ENCODE measurements around the gene PLEK2. TPM values are rescaled to one million over a fixed set of nuclear protein-coding genes. Genes with fewer than 3 reads are reported as not detected.

The PLEK2 gene
- total RNA-seq, 4 donors from 2014 or later, result 0.39 to 1.2 TPM; not detected in 2

DNA sequence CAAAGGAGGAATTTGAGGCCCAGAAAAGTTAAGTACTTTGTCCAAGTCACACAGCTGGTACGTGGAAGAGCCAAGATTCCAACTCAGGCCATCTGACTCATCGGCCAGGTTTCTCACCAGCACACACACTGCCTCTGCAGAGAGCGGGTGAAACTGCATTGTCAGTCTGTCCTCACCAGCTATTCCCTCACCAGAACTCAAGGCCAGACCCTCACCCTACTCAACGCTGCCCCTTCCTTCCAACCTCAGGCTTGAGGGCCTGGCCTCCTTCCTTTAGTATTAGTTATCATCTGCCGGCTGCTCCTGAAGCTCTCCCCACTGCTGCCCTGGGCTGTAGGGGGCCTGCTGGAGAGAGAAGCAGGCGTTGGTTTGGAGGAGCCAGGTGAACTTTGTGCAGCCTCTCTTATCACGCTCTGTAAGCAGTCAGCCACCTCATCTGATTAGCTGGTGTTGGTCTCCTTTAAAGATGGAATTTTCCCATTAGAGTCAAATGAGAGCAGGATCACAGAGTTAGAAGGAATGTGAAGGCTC, 16.6 kb upstream of the PLEK2 start:
- Histone ChIP-seq H3K27ac (no peak overlapping the region), H3K9me3 (no peaks in the 10 kb centered on the region), H3K36me3 (no peaks in the 10 kb centered on the region), H3K4me3 (no peak overlapping the region), H3K4me1 (peaks cover 0 to 7% (median 0%) of the 10 kb centered on the region in 4 donors), H3K27me3 (peaks cover 0 to 5% of the 10 kb centered on the region in 2 donors)
- WGBS, 2 donors, result 90 to 92% methylated on average over 7 of the region's 7 CpGs
- no peak for DNase-seq (ENCODE audit: low spot score in 2 of 2)
- TF ChIP-seq, protein P1, sequence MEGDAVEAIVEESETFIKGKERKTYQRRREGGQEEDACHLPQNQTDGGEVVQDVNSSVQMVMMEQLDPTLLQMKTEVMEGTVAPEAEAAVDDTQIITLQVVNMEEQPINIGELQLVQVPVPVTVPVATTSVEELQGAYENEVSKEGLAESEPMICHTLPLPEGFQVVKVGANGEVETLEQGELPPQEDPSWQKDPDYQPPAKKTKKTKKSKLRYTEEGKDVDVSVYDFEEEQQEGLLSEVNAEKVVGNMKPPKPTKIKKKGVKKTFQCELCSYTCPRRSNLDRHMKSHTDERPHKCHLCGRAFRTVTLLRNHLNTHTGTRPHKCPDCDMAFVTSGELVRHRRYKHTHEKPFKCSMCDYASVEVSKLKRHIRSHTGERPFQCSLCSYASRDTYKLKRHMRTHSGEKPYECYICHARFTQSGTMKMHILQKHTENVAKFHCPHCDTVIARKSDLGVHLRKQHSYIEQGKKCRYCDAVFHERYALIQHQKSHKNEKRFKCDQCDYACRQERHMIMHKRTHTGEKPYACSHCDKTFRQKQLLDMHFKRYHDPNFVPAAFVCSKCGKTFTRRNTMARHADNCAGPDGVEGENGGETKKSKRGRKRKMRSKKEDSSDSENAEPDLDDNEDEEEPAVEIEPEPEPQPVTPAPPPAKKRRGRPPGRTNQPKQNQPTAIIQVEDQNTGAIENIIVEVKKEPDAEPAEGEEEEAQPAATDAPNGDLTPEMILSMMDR (IDR thresholded peaks at IDR 0.05), result no peak
- TF ChIP-seq POLR2A (IDR thresholded peaks at IDR 0.05) (no peak), EP300 (IDR thresholded peaks at IDR 0.05) (no peak)

DNA sequence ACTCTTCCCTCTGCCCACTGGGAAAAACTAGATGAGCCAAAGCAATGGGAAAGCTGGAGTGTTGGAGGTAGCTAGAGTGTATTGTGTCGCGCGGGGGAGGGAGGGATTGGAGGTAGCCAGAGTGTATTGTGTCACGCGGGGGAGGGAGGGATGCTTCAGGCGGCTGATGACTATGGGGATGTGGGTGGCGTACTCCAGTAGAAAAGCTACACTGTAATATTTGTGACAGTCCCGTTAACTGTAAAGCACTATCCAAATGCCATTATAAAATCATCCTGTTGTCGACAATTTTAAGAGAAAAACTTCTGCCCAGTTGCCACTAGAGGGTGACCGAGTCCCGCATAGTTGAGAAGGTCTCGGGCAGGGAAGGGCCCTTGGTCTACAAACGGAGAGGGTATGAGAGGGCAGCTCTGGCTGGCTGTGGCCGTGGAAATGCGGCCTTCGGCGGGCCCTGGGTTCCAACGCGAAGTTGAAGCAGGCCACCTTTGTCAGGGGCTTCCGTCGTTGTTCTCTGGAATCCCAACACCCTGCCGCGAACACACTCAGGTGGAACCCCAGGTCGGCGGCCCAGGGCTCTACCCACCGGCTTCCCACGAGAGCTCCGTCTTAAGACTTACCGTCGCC, 15.1 kb upstream of the PLEK2 start:
- H3K4me3 ChIP-seq, result no peak overlapping the region
- H3K27ac ChIP-seq, result no peak overlapping the region
- peaks cover 0 to 7% (median 0%) of the 10 kb centered on the region in 4 donors for H3K4me1 ChIP-seq
- TF ChIP-seq, protein P1 (IDR thresholded peaks at IDR 0.05), result peak; percentile 73 to 86 (median 78)
- TF ChIP-seq POLR2A (IDR thresholded peaks at IDR 0.05), result no peak
- no peaks in the 10 kb centered on the region for H3K9me3 ChIP-seq
- peak; percentile 35 to 61 for DNase-seq (ENCODE audit: low spot score in 2 of 2)
- no peaks in the 10 kb centered on the region for H3K36me3 ChIP-seq
- peaks cover 0 to 5% of the 10 kb centered on the region in 2 donors for H3K27me3 ChIP-seq
- 32 to 34% methylated on average over 30 of the region's 30 CpGs for WGBS, 2 donors

DNA sequence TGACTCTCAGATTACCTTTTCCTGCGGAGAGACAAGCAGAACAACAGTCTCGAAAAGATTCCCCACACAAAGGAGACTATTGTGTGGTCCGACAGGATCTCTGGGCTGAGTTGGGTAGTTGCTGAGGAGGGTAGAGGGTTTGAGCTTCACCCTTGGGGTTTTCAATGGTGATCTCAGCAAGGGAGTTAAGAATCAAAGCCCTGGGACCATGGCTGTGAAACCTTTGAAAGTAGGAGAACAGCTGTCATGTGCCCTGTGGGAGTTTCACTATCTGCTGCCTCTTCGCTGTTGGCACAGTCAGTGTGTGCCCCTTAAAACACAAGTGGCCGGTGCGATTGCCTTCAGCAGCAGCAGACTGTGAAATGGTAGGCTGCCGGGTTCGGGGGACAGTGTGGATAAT, 14.2 kb upstream of the PLEK2 start:
- Histone ChIP-seq H3K27me3 (peaks cover 0 to 5% of the 10 kb centered on the region in 2 donors), H3K27ac (no peak overlapping the region), H3K36me3 (no peaks in the 10 kb centered on the region), H3K4me3 (no peak overlapping the region), H3K9me3 (no peaks in the 10 kb centered on the region), H3K4me1 (peaks cover 0 to 7% (median 0%) of the 10 kb centered on the region in 4 donors)
- 66 to 73% methylated on average over 8 of the region's 8 CpGs for WGBS, 2 donors
- DNase-seq (ENCODE audit: low spot score in 2 of 2), result no peak
- TF ChIP-seq EP300 (IDR thresholded peaks at IDR 0.05) (no peak), POLR2A (IDR thresholded peaks at IDR 0.05) (no peak)
- TF ChIP-seq, protein P1 (IDR thresholded peaks at IDR 0.05), result no peak

DNA sequence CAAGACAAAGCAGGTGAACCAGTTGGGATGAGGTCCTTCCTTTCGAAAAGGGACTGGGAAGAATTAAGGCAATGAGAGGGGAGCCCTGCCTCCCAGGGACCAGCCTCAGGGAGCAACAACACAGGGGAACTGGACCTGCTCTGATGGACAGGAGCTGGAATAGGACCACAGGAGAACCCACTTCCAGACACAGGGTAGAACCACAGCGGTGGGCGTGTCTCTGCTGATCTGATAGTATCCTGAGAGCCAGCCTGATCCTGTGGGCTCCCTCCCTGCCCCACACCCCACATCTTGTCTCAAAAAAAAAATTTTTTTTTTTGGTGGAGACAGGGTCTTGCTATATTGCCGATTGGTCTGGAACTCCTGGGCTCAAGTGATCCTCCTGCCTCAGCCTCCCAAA, 13.6 kb upstream of the PLEK2 start:
- H3K9me3 ChIP-seq, result no peaks in the 10 kb centered on the region
- peaks cover 0 to 5% of the 10 kb centered on the region in 2 donors for H3K27me3 ChIP-seq
- WGBS, 2 donors, result 84 to 88% methylated on average over 4 of the region's 4 CpGs
- no peaks in the 10 kb centered on the region for H3K36me3 ChIP-seq
- DNase-seq (ENCODE audit: low spot score in 2 of 2), result no peak
- no peak for TF ChIP-seq EP300 (IDR thresholded peaks at IDR 0.05)
- no peak for TF ChIP-seq POLR2A (IDR thresholded peaks at IDR 0.05)
- TF ChIP-seq, protein P1 (IDR thresholded peaks at IDR 0.05), result no peak
- no peak overlapping the region for H3K4me3 ChIP-seq
- peaks cover 0 to 7% (median 0%) of the 10 kb centered on the region in 4 donors for H3K4me1 ChIP-seq
- no peak overlapping the region for H3K27ac ChIP-seq

DNA sequence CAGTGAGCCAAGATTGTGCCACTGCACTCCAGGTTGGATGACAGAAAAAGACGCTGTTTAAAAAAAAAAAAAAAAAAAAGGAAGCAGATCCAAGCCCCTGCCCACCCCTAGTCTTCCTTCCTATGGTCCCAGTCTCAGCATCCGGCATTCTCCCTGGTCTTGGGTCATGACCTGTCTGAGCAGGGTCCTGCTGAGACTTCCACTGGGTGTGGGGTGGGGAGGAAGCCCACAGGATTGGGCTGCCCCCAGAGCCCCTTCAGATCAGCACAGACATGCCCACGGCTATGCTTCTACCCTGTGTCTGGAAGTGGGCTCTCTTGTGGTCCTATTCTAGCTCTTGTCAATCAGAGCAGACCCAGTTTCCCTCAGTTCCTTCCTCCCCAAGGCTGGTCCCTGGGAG, 12.6 kb upstream of the PLEK2 start:
- no peaks in the 10 kb centered on the region for H3K9me3 ChIP-seq
- TF ChIP-seq, protein P1 (IDR thresholded peaks at IDR 0.05), result no peak
- TF ChIP-seq EP300 (IDR thresholded peaks at IDR 0.05), result no peak
- no peak for TF ChIP-seq POLR2A (IDR thresholded peaks at IDR 0.05)
- WGBS, 2 donors, result 30 to 46% methylated on average over 3 of the region's 3 CpGs
- H3K4me3 ChIP-seq, result no peak overlapping the region
- peaks cover 0 to 5% of the 10 kb centered on the region in 2 donors for H3K27me3 ChIP-seq
- no peak overlapping the region for H3K27ac ChIP-seq
- H3K4me1 ChIP-seq, result peaks cover 0 to 7% (median 0%) of the 10 kb centered on the region in 4 donors
- no peak for DNase-seq (ENCODE audit: low spot score in 2 of 2)
- no peaks in the 10 kb centered on the region for H3K36me3 ChIP-seq
